ENCODE data around the gene TCF4.

TCF4 gene

DNA sequence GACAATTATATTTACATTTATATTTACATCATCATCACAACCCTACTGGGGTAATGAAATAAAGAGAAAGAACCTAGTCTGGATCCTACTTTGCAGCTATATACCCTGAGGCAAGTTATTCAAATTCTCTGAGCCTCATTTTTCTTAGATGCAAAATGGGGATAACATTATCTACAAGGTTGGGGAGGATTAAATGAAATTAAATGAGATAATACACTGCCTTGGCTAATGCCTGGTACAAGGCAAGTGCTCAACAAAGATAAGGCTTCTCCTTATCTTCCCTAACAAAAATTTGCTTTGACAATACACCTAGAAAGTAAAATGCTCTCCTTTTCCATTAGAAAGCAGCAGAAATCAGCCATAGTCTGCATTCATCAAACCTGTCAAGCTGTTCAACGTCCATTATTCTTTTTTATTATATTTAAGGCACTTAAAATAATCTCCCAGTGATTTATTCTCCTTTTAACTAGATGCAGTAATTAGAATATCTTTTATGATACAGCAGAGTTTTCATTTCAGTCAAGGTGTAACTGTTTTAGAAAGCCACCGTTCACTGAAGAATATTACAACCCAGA lies 44.8 kb downstream of the TCF4 start:
- no peak for DNase-seq

DNA sequence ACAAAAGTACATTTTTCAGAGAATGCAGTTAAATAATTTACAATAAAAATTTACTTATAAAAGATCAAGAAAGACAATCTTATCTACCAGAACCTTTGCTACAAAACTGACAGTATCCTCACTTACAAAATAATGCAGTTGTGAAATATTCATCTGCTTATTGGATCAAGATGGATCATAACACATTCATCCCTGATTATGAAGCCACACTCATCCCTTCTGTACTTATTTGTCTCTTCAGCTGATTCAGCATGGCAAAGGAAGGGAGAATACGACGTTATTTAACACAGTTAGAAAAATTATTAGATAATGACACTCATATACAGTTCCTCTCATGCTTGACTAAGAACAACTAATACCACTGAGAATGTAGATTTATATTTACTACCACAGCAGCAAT lies 46.4 kb downstream of the TCF4 start:
- DNase-seq: no peak

DNA sequence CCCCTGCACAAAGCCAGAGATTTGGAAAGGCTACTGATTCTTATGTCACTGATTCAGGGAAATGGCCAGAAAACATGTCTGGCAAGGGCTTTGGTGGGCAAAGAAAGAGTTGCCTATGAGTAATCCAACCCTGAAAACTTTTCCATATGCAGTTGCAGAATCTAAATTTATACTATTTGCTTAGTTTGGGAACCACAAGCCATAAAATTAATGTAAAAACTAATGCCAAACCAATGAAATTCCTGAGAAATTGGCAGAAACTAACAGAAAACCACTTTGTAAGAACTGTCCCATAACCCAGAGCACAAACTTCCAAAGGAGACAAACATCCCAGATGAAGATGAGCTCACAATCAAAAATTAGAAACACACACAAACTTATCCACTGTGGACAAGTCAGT lies 48.8 kb downstream of the TCF4 start:
- DNase-seq: no peak

DNA sequence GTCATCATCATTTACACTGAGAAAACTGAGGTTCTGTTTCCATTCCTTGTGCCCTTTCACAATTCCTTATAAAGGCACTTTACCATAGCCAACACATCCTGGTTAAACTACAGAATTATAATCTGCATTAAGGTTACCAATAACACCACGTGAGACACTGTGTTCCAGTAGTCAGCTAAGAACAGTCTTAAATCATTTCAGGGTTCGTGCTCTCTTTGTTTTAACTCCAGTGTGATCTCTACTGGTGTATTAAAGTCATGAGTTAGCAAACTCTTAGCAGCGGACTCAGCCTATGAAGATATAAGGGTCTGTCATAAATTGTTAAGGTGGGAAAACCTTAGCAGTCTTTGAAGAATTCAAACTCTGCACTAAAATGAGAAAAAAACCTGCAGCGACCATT lies 53.0 kb downstream of the TCF4 start:
- no peak for DNase-seq

- no peak for DNase-seq
These were observed 53.4 kb downstream of the TCF4 start for GRCh38 chr18:55534547-55534946.

DNA sequence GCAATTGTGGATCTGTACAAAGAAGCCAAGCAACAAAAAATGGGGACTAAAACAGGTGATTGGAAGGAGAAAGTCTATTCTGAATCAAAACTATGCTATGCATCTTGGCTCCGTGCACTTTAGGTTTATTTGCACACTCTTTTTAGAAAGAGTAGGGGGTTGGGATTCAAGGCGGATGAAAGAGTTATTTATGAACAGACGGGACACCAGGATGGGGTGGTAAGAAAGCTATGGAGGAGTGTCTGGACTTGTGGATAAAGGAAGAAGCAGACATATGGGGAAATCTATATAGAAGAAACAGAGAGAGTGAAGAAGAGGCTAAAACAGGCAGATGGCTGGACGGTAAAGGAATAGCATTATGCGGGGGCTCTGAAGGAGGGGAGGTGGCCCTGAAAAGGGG lies 57.8 kb downstream of the TCF4 start:
- no peak for DNase-seq

DNA sequence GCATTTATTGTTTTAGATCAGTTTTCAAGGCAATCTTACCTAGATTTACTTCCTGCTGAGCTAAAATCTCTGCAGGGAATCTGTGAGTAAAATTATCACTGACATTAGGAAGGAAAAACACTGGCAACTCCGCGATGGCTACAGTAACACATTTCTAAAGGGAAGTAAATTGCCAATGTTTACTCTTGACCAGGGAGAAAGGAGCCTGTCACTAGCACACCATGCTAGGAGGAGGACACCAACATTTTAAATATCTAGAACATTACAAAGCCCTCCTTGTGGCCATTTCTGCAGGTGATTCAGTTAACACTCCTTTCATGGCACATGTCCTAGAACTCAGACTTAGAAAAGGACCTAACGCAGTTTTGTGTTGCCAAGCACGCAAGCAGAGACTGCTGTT lies 58.4 kb downstream of the TCF4 start:
- no peak for DNase-seq

- no peak for DNase-seq
These were observed 62.1 kb downstream of the TCF4 start for GRCh38 chr18:55525845-55526244.

- no peak for DNase-seq
These were observed 63.5 kb downstream of the TCF4 start for GRCh38 chr18:55524353-55525073.

DNA sequence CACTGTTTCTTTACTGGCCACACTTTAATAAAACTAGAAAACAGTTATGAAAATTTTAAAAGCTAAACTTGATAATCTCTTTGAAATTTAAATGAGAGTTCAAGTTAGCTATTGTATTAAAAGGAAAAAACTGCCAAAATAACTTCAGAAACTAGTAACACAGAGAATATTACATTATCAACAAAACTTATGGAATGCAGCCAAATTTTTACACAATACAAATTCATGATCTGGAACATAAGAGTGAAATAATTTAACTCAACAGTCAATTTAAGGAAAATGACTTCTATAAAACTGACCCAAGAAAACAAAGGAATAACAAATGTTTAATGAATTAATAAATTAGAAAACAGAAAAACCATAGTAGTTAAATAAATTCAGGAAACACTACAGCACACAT lies 65.0 kb downstream of the TCF4 start:
- no peak for DNase-seq

DNA sequence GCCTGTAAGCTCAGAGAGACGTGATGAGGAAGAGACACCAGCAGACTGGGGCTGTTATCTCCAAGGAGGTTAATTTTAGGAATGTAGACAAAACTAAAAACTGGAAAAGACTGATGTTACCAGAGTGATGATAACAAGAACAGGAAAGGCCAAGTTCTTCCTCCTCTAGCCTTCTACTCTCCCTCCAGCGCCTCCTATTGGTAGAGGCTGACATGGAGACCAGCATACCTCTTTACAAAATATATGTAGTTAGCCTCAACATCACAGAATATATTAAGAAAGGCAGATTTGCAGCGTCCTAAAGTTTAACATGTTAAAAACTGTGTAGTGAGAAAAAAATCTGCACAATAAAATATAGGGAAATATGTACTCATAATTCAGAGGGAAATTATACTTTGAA lies 66.0 kb downstream of the TCF4 start:
- DNase-seq: no peak

DNA sequence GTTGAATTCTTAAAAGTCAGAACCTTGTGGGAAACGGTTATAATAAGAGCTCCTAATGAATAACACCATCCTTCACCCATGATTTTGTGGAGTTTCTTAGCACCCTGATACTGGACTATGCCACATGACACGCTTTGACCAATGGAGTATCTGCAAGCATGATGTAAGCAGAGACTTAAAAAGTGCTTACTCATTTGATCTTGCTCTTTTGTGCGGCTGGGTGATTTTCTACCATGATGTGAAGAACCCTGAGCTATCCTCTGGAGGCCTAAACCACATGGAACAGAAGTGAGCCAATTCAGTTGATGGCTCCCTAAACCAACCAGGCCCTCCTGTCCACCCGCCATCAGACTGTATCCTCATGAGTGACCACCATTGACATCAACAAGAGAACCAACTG lies 70.9 kb downstream of the TCF4 start:
- DNase-seq: no peak

- DNase-seq: no peak
These were observed 71.9 kb downstream of the TCF4 start for GRCh38 chr18:55515941-55516710.

- DNase-seq: no peak
These were observed 72.8 kb downstream of the TCF4 start for GRCh38 chr18:55515214-55515613.

DNA sequence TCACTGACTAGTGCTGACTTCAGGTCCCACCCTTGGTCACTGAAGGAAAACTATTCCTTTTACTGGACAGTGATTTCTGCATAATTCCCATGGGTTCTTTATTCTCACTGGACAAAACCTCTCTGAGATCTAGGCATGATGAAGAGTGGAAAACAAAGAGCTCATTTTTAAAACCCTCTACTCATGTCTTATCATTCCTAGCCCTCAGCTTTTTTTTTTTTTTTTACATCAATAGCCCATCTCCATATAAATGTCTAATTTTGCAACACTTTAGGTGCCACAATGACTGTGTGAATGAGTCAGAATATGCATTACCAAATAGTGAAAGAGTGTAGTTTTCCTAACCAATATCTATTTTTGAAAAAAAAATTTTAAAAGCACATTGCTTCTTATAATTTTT lies 74.8 kb downstream of the TCF4 start:
- no peak for DNase-seq

DNA sequence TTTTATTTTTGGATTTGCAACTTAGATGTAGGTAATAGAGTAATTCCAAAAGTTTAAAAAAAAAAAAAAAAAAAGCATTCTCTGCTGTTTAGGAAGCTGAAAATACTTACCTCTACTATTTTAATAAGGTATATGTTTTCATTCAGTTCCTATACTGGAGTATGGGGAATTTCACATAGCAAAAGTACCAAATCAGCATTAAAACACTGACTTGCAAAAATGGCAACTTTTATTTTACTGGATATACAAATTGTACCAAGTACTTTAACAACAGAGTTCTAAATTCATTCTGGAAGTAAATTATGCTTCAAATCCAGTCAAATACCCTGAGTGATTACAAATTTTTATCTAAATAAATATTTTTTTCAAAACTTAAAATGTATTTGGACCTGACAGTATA lies 76.7 kb downstream of the TCF4 start:
- DNase-seq: no peak

GRCh38 chr18:55510809-55511208 lies 77.2 kb downstream of the TCF4 start:
- no peak for DNase-seq

DNA sequence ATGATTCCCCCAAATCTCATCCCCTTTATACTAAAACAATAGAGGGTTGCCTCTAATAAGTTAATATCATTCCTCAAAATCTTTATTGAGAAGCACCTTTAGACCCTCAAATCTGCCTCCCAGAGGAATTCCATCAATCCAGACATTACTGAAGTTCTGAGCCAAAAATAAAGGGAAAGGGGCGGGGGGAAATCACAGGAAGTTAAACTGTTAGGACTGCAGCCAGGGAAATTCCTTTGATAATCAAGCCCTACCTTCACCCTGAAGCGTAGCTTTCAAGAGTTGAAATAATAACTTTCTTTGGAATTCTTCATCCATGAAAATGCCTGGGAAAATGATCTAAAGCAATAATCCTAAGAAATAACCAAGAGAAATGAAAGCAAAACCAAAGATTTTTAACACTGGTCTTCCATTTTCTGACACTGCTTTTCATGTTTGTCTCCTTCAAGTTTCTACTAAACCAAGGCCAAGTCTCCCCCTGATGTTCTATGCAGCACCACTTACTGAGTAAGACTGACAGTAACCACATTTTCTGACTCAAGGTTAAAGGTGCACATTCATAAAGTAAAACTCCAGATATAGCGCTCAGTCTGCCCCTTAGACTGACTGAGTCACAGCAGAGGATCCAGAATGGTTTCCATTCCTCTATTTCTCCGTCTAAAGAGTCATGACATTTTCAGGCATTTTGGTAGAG lies 78.2 kb downstream of the TCF4 start:
- DNase-seq: no peak

- no peak for DNase-seq
These were observed 79.3 kb downstream of the TCF4 start for GRCh38 chr18:55508651-55509050.

- no peak for DNase-seq
These were observed 81.9 kb downstream of the TCF4 start for GRCh38 chr18:55506074-55506473.

GRCh38 chr18:55504808-55505207 lies 83.2 kb downstream of the TCF4 start:
- no peak for DNase-seq

DNA sequence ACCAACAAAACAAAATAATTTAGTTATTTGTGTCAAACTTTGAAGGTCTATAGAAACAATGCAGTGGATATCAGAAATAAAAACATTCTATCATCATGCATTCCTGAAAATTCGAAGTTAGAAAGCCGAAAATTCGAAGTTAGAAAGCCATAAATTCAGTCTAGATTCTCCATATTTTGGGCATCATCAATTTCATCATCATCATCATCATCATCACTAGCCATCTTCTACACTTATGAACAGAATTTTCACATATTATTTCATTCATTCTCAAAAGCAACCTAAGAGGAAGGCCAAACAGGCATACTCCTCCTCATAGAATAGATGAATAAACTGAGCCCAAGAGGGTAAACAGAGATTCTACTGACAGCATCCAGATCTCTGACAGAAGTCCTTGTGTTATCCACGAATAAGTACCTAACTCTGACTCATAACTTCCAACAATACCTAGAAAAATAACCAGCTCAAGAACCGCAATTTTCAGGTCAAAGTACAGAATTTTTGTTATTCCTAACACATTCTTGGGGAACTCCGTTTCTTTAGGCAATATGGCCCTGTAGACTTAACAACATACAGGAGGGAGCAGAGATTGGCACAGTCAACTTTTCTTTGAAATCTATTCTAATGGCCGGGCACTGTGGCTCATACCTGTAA lies 84.7 kb downstream of the TCF4 start:
- no peak for DNase-seq

All from retina (tissue), 1 donor.